GM23248 (cell line): ENCODE data around the gene GGT6.

Experiments used
- EZH2 ChIP-seq: fragments of 200-600 bp; sonication (generic); IDR thresholded peaks from 2 replicates; pipeline ENCODE4 v1.6.1; 2018; ENCODE audit warnings: antibody characterized with exemption, mild to moderate bottlenecking; ENCODE audit not compliant: insufficient read depth, poor library complexity, severe bottlenecking
- EZH2phosphoT487 ChIP-seq: fragments of 200-600 bp; sonication (generic); IDR thresholded peaks from 2 replicates; pipeline ENCODE4 v1.6.1; 2018; ENCODE audit warnings: antibody characterized with exemption, moderate library complexity, mild to moderate bottlenecking, low read depth; ENCODE audit not compliant: insufficient read depth

DNA sequence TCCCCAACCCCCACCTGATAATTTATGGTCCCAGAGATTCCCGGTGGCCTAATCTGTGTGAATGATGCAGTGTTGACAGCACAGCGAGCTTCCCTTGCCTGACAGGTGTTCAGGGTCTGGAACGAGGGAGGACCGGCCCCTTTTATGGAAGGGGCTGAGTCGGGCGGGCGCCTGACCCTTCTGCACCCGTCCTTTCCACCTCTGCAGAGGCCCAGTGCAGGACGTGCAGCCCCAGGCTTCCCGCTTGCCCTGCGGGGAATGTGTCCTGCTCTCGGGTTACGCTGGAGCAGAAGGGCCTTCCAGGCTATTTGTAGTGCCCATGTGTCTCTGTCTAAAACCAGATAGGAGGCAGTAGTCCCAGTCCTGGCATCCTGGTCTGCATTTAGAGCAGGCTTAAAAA, 40.2 kb upstream of the GGT6 start:
- TF ChIP-seq EZH2 (no peak), EZH2phosphoT487 (no peak)
